Peyer's patch (tissue), 4 donors: Measurements from ENCODE around the gene TWNK.

Experiments
- POLR2A ChIP-seq, 2 donors: fragments of 450-650 bp; IDR thresholded peaks; one replicate each; pipeline ENCODE4 v1.5.1; 2017; ENCODE audit warnings: antibody characterized with exemption in 2 of 2, mild to moderate bottlenecking in 2 of 2, moderate library complexity in 2 of 2
- TF ChIP-seq, protein P1 (sequence below), 6 experiments: fragments of 450-650 bp in 4 of 6; fragments of 200-600 bp in 2 of 6; sonication (generic) in 1 of 6; IDR thresholded peaks; one replicate each; pipeline ENCODE4 v1.5.1; 2017 to 2019; ENCODE audit warnings: antibody characterized with exemption in 6 of 6, mild to moderate bottlenecking in 3 of 6, moderate library complexity in 1 of 6

- TF ChIP-seq, protein P1, sequence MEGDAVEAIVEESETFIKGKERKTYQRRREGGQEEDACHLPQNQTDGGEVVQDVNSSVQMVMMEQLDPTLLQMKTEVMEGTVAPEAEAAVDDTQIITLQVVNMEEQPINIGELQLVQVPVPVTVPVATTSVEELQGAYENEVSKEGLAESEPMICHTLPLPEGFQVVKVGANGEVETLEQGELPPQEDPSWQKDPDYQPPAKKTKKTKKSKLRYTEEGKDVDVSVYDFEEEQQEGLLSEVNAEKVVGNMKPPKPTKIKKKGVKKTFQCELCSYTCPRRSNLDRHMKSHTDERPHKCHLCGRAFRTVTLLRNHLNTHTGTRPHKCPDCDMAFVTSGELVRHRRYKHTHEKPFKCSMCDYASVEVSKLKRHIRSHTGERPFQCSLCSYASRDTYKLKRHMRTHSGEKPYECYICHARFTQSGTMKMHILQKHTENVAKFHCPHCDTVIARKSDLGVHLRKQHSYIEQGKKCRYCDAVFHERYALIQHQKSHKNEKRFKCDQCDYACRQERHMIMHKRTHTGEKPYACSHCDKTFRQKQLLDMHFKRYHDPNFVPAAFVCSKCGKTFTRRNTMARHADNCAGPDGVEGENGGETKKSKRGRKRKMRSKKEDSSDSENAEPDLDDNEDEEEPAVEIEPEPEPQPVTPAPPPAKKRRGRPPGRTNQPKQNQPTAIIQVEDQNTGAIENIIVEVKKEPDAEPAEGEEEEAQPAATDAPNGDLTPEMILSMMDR (IDR thresholded peaks at IDR 0.05) = no peak
- TF ChIP-seq POLR2A (IDR thresholded peaks at IDR 0.05) = no peak
These were observed 43.3 kb downstream of the TWNK start for GRCh38 chr10:101030496-101031127.
